OCI-LY1 (cell line): ENCODE data around the gene EMILIN3.

Experiments
- H2AFZ ChIP-seq: fragments of 200-600 bp; sonication (generic), shearing (Covaris generic); 2 replicates; pipeline ENCODE4 v1.6.0; 2014; ENCODE audit warnings: antibody characterized with exemption, mild to moderate bottlenecking, low read length
- H3F3A ChIP-seq: fragments of 200-600 bp; sonication (generic), shearing (Covaris generic); 2 replicates; pipeline ENCODE4 v1.6.0; 2014; ENCODE audit warnings: mild to moderate bottlenecking, antibody characterized with exemption, low read length, moderate library complexity; ENCODE audit not compliant: insufficient read depth
- H3K27ac ChIP-seq: fragments of 200-600 bp; sonication (generic); 2 replicates; pipeline ENCODE4 v1.5.1; 2014; ENCODE audit warnings: low read length, mixed run types, mild to moderate bottlenecking, low read depth; ENCODE audit not compliant: poor library complexity, severe bottlenecking
- H3K27me3 ChIP-seq: fragments of 200-600 bp; sonication (generic); 2 replicates; pipeline ENCODE4 v1.6.0; 2014; ENCODE audit warnings: antibody characterized with exemption, mild to moderate bottlenecking, low read length, moderate library complexity; ENCODE audit not compliant: insufficient read depth
- H3K36me3 ChIP-seq: fragments of 200-600 bp; sonication (generic); 2 replicates; pipeline ENCODE4 v1.6.1; 2014; ENCODE audit warnings: mild to moderate bottlenecking, antibody characterized with exemption, low read length, moderate library complexity, mixed read lengths; ENCODE audit not compliant: insufficient read depth
- H3K4me1 ChIP-seq: fragments of 200-600 bp; sonication (generic); 2 replicates; pipeline ENCODE4 v1.5.1; 2014; ENCODE audit warnings: mild to moderate bottlenecking, low read length, moderate library complexity; ENCODE audit not compliant: insufficient read depth, severe bottlenecking
- H3K4me2 ChIP-seq: fragments of 200-600 bp; sonication (generic), shearing (Covaris generic); 2 replicates; pipeline ENCODE4 v1.6.1; 2014; ENCODE audit warnings: low read length
- H3K4me3 ChIP-seq: fragments of 200-600 bp; sonication (generic); 2 replicates; pipeline ENCODE4 v1.5.1; 2014; ENCODE audit warnings: low read length, low read depth, mild to moderate bottlenecking, mixed read lengths; ENCODE audit not compliant: poor library complexity, severe bottlenecking
- H3K79me2 ChIP-seq: fragments of 200-600 bp; shearing (Covaris generic); 2 replicates; pipeline ENCODE4 v1.6.1; 2016; ENCODE audit warnings: mixed run types, low read length, mixed read lengths; ENCODE audit not compliant: insufficient read depth
- H3K9ac ChIP-seq: fragments of 200-600 bp; sonication (generic), shearing (Covaris generic); 2 replicates; pipeline ENCODE4 v1.6.1; 2014; ENCODE audit warnings: mild to moderate bottlenecking, low read length, mixed read lengths
- H3K9me2 ChIP-seq: fragments of 200-600 bp; sonication (generic), shearing (Covaris generic); 2 replicates; pipeline ENCODE4 v1.6.1; 2014; ENCODE audit warnings: low read depth, mild to moderate bottlenecking, low read length, mixed read lengths
- H3K9me3 ChIP-seq: fragments of 200-600 bp; shearing (Covaris generic); 2 replicates; pipeline ENCODE4 v1.6.1; 2014; ENCODE audit warnings: low read length, mixed read lengths
- H4K20me1 ChIP-seq: fragments of 200-600 bp; sonication (generic), shearing (Covaris generic); 2 replicates; pipeline ENCODE4 v1.6.0; 2016; ENCODE audit warnings: mild to moderate bottlenecking, low read length; ENCODE audit not compliant: insufficient read depth
- CTCF ChIP-seq: fragments of 200-600 bp; sonication (generic), shearing (Covaris generic); IDR thresholded peaks from 2 replicates; pipeline ENCODE4 v1.5.1; 2017; ENCODE audit warnings: mild to moderate bottlenecking, antibody characterized with exemption, low read length, moderate library complexity, mixed read lengths
- EZH2 ChIP-seq: fragments of 200-600 bp; sonication (generic), shearing (Covaris generic); IDR thresholded peaks from 2 replicates; pipeline ENCODE4 v1.8.0; 2017; ENCODE audit warnings: borderline replicate concordance, mixed run types, mild to moderate bottlenecking, antibody characterized with exemption, low read length, moderate library complexity, mixed read lengths

EMILIN3 gene

GRCh38 chr20:41373251-41373783, 6.7 kb upstream of the EMILIN3 start:
- Histone ChIP-seq H2AFZ (no peak overlapping the region), H3K9ac (no peak overlapping the region), H3K27me3 (peaks cover 8% of the 10 kb centered on the region; the same call in 1 of the 2 replicates), H4K20me1 (no peaks in the 10 kb centered on the region), H3K36me3 (no peaks in the 10 kb centered on the region), H3K9me3 (no peaks in the 10 kb centered on the region), H3K4me1 (no peaks in the 10 kb centered on the region), H3K4me3 (no peak overlapping the region), H3K27ac (no peak overlapping the region), H3K4me2 (no peak overlapping the region), H3K79me2 (no peaks in the 10 kb centered on the region), H3F3A (no peaks in the 10 kb centered on the region), H3K9me2 (no peaks in the 10 kb centered on the region)
- TF ChIP-seq CTCF (no peak), EZH2 (no peak)

GRCh38 chr20:41371371-41371770, 4.8 kb upstream of the EMILIN3 start:
- Histone ChIP-seq H3K4me1 (no peaks in the 10 kb centered on the region), H2AFZ (no peak overlapping the region)

DNA sequence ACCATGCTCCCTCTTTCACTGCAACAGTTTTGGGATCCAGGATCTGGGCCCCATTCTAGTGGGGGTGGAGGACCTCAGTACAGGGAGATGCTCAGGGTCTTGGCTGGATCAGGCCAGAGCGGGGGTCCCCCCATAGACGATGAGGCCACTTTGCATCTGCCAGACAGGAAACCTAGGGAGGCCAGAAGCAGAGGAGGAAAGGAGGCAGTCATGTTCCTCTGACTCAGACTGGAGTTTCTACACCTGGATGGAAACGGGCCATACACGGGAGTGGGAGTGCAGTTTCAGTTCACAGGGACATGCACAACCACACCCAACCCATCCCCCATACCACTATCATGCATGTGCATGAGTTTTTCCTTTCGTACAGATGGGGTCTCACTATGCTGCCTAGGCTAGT, 3.6 kb upstream of the EMILIN3 start:
- Histone ChIP-seq H3K9ac (no peak overlapping the region), H3K9me2 (no peaks in the 10 kb centered on the region), H3K9me3 (no peaks in the 10 kb centered on the region), H3K4me1 (no peaks in the 10 kb centered on the region), H3K27me3 (peaks cover 8% of the 10 kb centered on the region; the same call in 1 of the 2 replicates), H3K4me2 (no peak overlapping the region), H2AFZ (no peak overlapping the region), H3K79me2 (no peaks in the 10 kb centered on the region), H3K36me3 (no peaks in the 10 kb centered on the region), H4K20me1 (no peaks in the 10 kb centered on the region), H3K4me3 (no peak overlapping the region), H3K27ac (no peak overlapping the region), H3F3A (no peaks in the 10 kb centered on the region)
- TF ChIP-seq CTCF (no peak), EZH2 (no peak)

More at GRCh38 chr20:41371371-41371770, 4.8 kb upstream of the EMILIN3 start:
- TF ChIP-seq CTCF (no peak), EZH2 (no peak)
- H3K27me3 ChIP-seq = peaks cover 8% of the 10 kb centered on the region; the same call in 1 of the 2 replicates
- no peaks in the 10 kb centered on the region for H4K20me1 ChIP-seq
- no peaks in the 10 kb centered on the region for H3K9me3 ChIP-seq
- no peaks in the 10 kb centered on the region for H3F3A ChIP-seq
- no peaks in the 10 kb centered on the region for H3K36me3 ChIP-seq
- H3K4me3 ChIP-seq = no peak overlapping the region
- H3K27ac ChIP-seq = no peak overlapping the region
- H3K79me2 ChIP-seq = no peaks in the 10 kb centered on the region
- no peak overlapping the region for H3K4me2 ChIP-seq
- no peak overlapping the region for H3K9ac ChIP-seq
- H3K9me2 ChIP-seq = no peaks in the 10 kb centered on the region
